K562 (cell line): ENCODE measurements around the gene EBF4. TPM values are rescaled to one million over a fixed set of nuclear protein-coding genes. Genes with fewer than 3 reads are reported as not detected.

Source experiments
- ATAC-seq: fragments of 200-7000 bp; cut with Tn5 transposase; 3 replicates; pipeline ENCODE4 v1.9.1; 2020; ENCODE audit warnings: moderate library complexity
- BruUV-seq: library from RNA; stranded (reverse); fragments of 400-500 nt; replicated peaks from 2 replicates; lab custom pipeline; 2021; lab: Mats Ljungman, UMichigan
- CTCF ChIA-PET: fragments of 300-600 bp; formaldehyde crosslinking; extraction: SDS; loops from one replicate; lab custom pipeline; 2021; ENCODE audit warnings: low intra/inter-chr PET ratio; lab: Yijun Ruan, JAX
- POLR2A ChIA-PET: fragments of 300-600, 350-650 bp; sonication (Branson Sonifier 250); formaldehyde crosslinking; extraction: SDS; loops from one replicate; lab custom pipeline; 2021; ENCODE audit warnings: antibody characterized with exemption, inconsistent platforms; lab: Yijun Ruan, JAX
- DNase-seq, 4 experiments: peaks; one replicate each; pipeline versions ENCODE4 v3.0.0 to v3.0.0-alpha.2; 2011 to 2018; ENCODE audit warnings: low spot score in 3 of 4, mixed read lengths in 3 of 4; ENCODE audit errors: extremely low read depth in 1 of 4
- FAIRE-seq: peaks from 2 replicates; lab custom pipeline; 2011; peaks lifted over from hg19 to GRCh38; lab: Jason Lieb, UNC
- H2AFZ ChIP-seq: 2 replicates; pipeline ENCODE4 v1.6.0; 2011; ENCODE audit warnings: low read depth, low read length, control low read depth, inconsistent platforms
- H3K27ac ChIP-seq: fragments of 200-600 bp; 3 replicates; pipeline ENCODE4 v1.8.0; 2011; ENCODE audit warnings: low read depth, mild to moderate bottlenecking, control low read depth, inconsistent platforms, low read length, moderate library complexity, mixed read lengths; ENCODE audit errors: extremely low read depth
- H3K27me3 ChIP-seq, 2 experiments: fragments of 300-600 bp in 1 of 2; 2 replicates in 1 of 2; 3 replicates in 1 of 2; pipeline versions ENCODE4 v1.6.0 to v1.8.0; 2011; ENCODE audit warnings: inconsistent platforms in 2 of 2, low read length in 2 of 2, mild to moderate bottlenecking in 1 of 2, mixed read lengths in 1 of 2, moderate library complexity in 1 of 2; ENCODE audit not compliant: control insufficient read depth in 2 of 2, insufficient read depth in 2 of 2
- H3K36me3 ChIP-seq: fragments of 300-600 bp; 3 replicates; pipeline ENCODE4 v1.8.0; 2011; ENCODE audit warnings: mild to moderate bottlenecking, low read length, inconsistent platforms; ENCODE audit not compliant: control insufficient read depth, insufficient read depth
- H3K4me1 ChIP-seq, 2 experiments: fragments of 200-600 bp in 1 of 2; replicated peaks in 1 of 2; 2 replicates in 1 of 2; 3 replicates in 1 of 2; pipeline versions ENCODE4 v1.5.1 to v1.8.0; 2011; ENCODE audit warnings: inconsistent platforms in 2 of 2, low read length in 2 of 2, mild to moderate bottlenecking in 1 of 2, mixed read lengths in 1 of 2, moderate library complexity in 1 of 2; ENCODE audit not compliant: control insufficient read depth in 2 of 2, insufficient read depth in 2 of 2
- H3K4me2 ChIP-seq: 2 replicates; pipeline ENCODE4 v1.6.1; 2011; ENCODE audit warnings: low read length, control low read depth, inconsistent platforms, mixed read lengths; ENCODE audit not compliant: insufficient read depth
- H3K4me3 ChIP-seq: fragments of 200-600 bp; sonication (generic), shearing (Covaris generic); 2 replicates; pipeline ENCODE4 v1.5.1; 2016; ENCODE audit warnings: control low read depth, inconsistent platforms
- H3K79me2 ChIP-seq: fragments of 200-600 bp; 3 replicates; pipeline ENCODE4 v1.8.0; 2011; ENCODE audit warnings: low read length, inconsistent platforms; ENCODE audit not compliant: control insufficient read depth, insufficient read depth
- H3K9ac ChIP-seq, 2 experiments: 2 replicates each; pipeline versions ENCODE4 v1.6.0 to v1.6.1; 2011; ENCODE audit warnings: low read depth in 2 of 2, low read length in 2 of 2, control low read depth in 1 of 2, inconsistent platforms in 1 of 2, mild to moderate bottlenecking in 1 of 2, mixed read lengths in 1 of 2; ENCODE audit not compliant: insufficient read depth in 1 of 2
- H3K9me1 ChIP-seq: one replicate; pipeline ENCODE4 v1.6.0; 2011; ENCODE audit warnings: inconsistent platforms, mild to moderate bottlenecking, low read length, moderate library complexity; ENCODE audit not compliant: control insufficient read depth, insufficient read depth
- H3K9me3 ChIP-seq: replicated peaks from 2 replicates; pipeline ENCODE4 v1.5.1; 2011; ENCODE audit warnings: low read depth, low read length, inconsistent platforms; ENCODE audit not compliant: control insufficient read depth, insufficient read depth
- H4K20me1 ChIP-seq: replicated peaks from 2 replicates; pipeline ENCODE4 v1.6.1; 2011; ENCODE audit warnings: low read length, inconsistent platforms, mixed read lengths; ENCODE audit not compliant: control insufficient read depth, insufficient read depth
- CHD1 ChIP-seq: fragments of 200-600 bp; sonication (generic); IDR thresholded peaks from one replicate; pipeline ENCODE4 v1.6.1; 2012; ENCODE audit warnings: mild to moderate bottlenecking, moderate library complexity, low read length, inconsistent platforms
- GABPB1 ChIP-seq: sonication (generic); formaldehyde crosslinking; IDR thresholded peaks from 2 replicates; pipeline ENCODE4 v1.8.0; 2022; ENCODE audit warnings: mild to moderate bottlenecking, missing genetic modification reagents
- KAT7 ChIP-seq: sonication (generic); formaldehyde crosslinking; IDR thresholded peaks from 2 replicates; pipeline ENCODE4 v1.8.0; 2022; ENCODE audit warnings: missing genetic modification reagents, mild to moderate bottlenecking, borderline replicate concordance
- POLR2G ChIP-seq: fragments of 200-400 bp; formaldehyde crosslinking; IDR thresholded peaks from 2 replicates; pipeline ENCODE4 v1.6.1; 2017; ENCODE audit warnings: low read depth, mild to moderate bottlenecking, antibody characterized with exemption, low read length, moderate library complexity
- TCF3 ChIP-seq: sonication (generic); formaldehyde crosslinking; IDR thresholded peaks from 2 replicates; pipeline ENCODE4 v1.4.0; 2020; ENCODE audit warnings: mild to moderate bottlenecking, missing genetic modification reagents
- TOE1 ChIP-seq, 2 experiments: fragments of 450-650 bp in 1 of 2; sonication (generic) in 1 of 2; formaldehyde crosslinking in 1 of 2; IDR thresholded peaks; 2 replicates each; pipeline versions ENCODE4 v1.7.1 to v1.8.0; 2016 to 2022; ENCODE audit warnings: borderline replicate concordance in 2 of 2, mild to moderate bottlenecking in 2 of 2, antibody characterized with exemption in 1 of 2, inconsistent platforms in 1 of 2, low read depth in 1 of 2, missing genetic modification reagents in 1 of 2, moderate library complexity in 1 of 2
- WGBS: fragments of 100-300 bp; shearing (Covaris generic); methylation state at CpG from one replicate; pipeline ENCODE4 v1.1.6; 2016; ENCODE audit warnings: low coverage, mixed read lengths; ENCODE audit not compliant: insufficient coverage; ENCODE audit errors: missing lambda C conversion rate; 5-methylcytosine and 5-hydroxymethylcytosine counted together
- in situ Hi-C: fragments of 300-500 bp; cut with MboI; formaldehyde crosslinking; loops from 4 replicates; pipeline ENCODE4 v1.15.0; 2018; ENCODE audit warnings: inconsistent platforms, mixed read lengths
- intact Hi-C: fragments of 100-400 bp; cut with micrococcal nuclease; formaldehyde crosslinking; loops from 2 replicates; pipeline ENCODE4 v1.14.2; 2022
- polyA plus RNA-seq, 8 experiments: library from polyadenylated mRNA; depleted of rRNA in 4 of 8; stranded (reverse) in 5 of 8; unstranded in 3 of 8; fragments of >200 nt; fragmentation: Nextera tagmentation in 2 of 8; fragmentation: Illumina TruSeq in 1 of 8; extraction: Ambion mirVana in 2 of 8; extraction: Trizol in 1 of 8; gene quantifications; 2 replicates each; pipeline versions ENCODE4 v1.2.1 to v1.2.3, GENCODE V29; 2011 to 2014; ENCODE audit warnings: inconsistent platforms in 1 of 8, missing spikeins in 1 of 8
- total RNA-seq, 7 experiments: library from RNA; depleted of rRNA in 6 of 7; stranded (reverse); fragments of >200 nt in 6 of 7; fragmentation: Illumina TruSeq in 2 of 7; extraction: Trizol in 2 of 7; gene quantifications; 2 replicates each; pipeline versions ENCODE4 v1.2.1 to v1.2.3, GENCODE V29; 2011 to 2021; ENCODE audit warnings: low replicate concordance in 1 of 7
- TF ChIP-seq, protein P1 (sequence below): fragments of 450-650 bp; IDR thresholded peaks from 2 replicates; pipeline ENCODE4 v1.6.1; 2018; ENCODE audit not compliant: partially characterized antibody
- TF ChIP-seq, protein P2 (sequence below): sonication (generic); formaldehyde crosslinking; IDR thresholded peaks from 2 replicates; pipeline ENCODE4 v1.8.0; 2022; ENCODE audit warnings: missing genetic modification reagents, mild to moderate bottlenecking, moderate library complexity, borderline replicate concordance

Gene EBF4
- total and polyA plus RNA-seq, 9 of the 15 experiments (the other 6 are each of a cell fraction or from before 2014, with no cell fraction given): 0.09 TPM; not detected in 8

DNA sequence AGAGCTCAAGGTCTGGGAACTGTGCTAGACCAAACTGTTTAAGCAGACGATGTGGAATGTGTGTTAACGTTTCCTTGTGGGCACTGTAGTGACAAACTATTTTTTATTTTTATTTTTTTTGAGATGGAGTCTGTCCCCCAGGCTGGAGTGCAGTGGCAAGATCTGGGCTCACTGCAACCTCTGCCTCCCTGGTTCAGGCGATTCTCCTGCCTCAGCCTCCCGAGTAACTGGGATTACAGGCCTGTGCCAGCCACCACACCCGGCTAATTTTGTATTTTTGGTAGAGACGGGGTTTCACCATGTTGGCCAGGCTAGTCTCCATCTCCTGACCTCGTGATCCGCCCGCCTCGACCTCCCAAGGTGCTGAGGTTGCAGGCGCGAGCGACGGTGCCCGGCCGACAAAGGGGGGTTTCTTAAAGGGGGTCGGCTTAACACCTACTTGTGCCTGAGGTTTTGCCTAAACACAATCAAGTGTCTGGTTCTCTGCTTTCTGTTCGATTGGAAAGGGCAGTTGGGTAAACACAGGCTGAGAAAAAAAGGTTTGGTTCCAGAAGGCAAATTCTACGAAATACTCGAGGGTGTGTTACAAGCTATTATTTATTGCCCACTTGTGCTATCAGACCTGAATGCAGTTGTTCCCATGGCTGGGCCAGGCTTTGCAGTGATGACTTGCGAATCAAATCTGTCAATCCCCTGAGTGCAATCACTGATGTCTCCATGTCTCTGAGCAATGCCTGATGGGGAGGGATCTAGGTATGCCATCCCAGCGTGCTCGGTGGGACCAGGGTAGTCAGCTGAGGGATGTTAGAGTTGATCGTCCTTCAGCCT is 38.8 kb upstream of the EBF4 start:
- TF ChIP-seq CHD1 (no peak), KAT7 (CRISPR knock-in tag) (peak; percentile 63; the same call in 1 of the 2 replicates), POLR2G (peak; percentile 58), TOE1 (IDR thresholded peaks at IDR 0.05; ENCODE audit: borderline replicate concordance) (no peak), TOE1 (CRISPR knock-in tag; IDR thresholded peaks at IDR 0.05; ENCODE audit: borderline replicate concordance, low read depth) (peak; percentile 35; the same call in 1 of the 2 replicates), GABPB1 (peak; percentile 36; the same call in 1 of the 2 replicates), TCF3 (CRISPR knock-in tag) (no peak)
- TF ChIP-seq, protein P1, sequence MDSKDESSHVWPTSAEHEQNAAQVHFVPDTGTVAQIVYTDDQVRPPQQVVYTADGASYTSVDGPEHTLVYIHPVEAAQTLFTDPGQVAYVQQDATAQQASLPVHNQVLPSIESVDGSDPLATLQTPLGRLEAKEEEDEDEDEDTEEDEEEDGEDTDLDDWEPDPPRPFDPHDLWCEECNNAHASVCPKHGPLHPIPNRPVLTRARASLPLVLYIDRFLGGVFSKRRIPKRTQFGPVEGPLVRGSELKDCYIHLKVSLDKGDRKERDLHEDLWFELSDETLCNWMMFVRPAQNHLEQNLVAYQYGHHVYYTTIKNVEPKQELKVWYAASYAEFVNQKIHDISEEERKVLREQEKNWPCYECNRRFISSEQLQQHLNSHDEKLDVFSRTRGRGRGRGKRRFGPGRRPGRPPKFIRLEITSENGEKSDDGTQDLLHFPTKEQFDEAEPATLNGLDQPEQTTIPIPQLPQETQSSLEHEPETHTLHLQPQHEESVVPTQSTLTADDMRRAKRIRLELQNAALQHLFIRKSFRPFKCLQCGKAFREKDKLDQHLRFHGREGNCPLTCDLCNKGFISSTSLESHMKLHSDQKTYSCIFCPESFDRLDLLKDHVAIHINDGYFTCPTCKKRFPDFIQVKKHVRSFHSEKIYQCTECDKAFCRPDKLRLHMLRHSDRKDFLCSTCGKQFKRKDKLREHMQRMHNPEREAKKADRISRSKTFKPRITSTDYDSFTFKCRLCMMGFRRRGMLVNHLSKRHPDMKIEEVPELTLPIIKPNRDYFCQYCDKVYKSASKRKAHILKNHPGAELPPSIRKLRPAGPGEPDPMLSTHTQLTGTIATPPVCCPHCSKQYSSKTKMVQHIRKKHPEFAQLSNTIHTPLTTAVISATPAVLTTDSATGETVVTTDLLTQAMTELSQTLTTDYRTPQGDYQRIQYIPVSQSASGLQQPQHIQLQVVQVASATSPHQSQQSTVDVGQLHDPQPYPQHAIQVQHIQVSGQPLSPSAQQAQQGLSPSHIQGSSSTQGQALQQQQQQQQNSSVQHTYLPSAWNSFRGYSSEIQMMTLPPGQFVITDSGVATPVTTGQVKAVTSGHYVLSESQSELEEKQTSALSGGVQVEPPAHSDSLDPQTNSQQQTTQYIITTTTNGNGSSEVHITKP: no peak
- TF ChIP-seq, protein P2, sequence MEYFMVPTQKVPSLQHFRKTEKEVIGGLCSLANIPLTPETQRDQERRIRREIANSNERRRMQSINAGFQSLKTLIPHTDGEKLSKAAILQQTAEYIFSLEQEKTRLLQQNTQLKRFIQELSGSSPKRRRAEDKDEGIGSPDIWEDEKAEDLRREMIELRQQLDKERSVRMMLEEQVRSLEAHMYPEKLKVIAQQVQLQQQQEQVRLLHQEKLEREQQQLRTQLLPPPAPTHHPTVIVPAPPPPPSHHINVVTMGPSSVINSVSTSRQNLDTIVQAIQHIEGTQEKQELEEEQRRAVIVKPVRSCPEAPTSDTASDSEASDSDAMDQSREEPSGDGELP (CRISPR knock-in tag): peak; percentile 9; the same call in 1 of the 2 replicates
- Histone ChIP-seq H4K20me1 (peaks cover 40% of the 10 kb centered on the region), H3K4me1 (peaks cover 19 to 22% of the 10 kb centered on the region in 2 experiments; a peak in 4 of 5 replicates), H2AFZ (no peak overlapping the region), H3K79me2 (peaks cover 60% of the 10 kb centered on the region), H3K9me3 (no peaks in the 10 kb centered on the region), H3K27ac (peak overlapping the region; percentile 80), H3K27me3 (no peaks in the 10 kb centered on the region), H3K4me2 (peak overlapping the region; percentile 97), H3K4me3 (peak overlapping the region; percentile 70), H3K9ac (peak overlapping the region; percentile 94 to 99), H3K9me1 (peaks cover 15% of the 10 kb centered on the region), H3K36me3 (peaks cover 61% of the 10 kb centered on the region)
- WGBS: 1% methylated on average over 21 of the region's 24 CpGs
- intact Hi-C loops (loop anchor here (5.0 kb wide), 2 partner anchors 126 to 186 kb away; no protein-coding TSS in a partner anchor), in situ Hi-C loops (no loop called here)
- CTCF ChIA-PET: no interaction called here
- DNase-seq (no peak), ATAC-seq (no peak), FAIRE-seq (no peak)
- no TSS peak for BruUV-seq
- POLR2A ChIA-PET: interaction anchor here (0.6 to 4.1 kb wide), 10 partner anchors 8 to 500 kb away, joined by 3 to 46 read pairs (median 3); partner anchors contain the start of genes IDH3B and SNRPB
